CD4-positive, alpha-beta T cell treated with Interleukin-10 for 1 hour (primary cell): Measurements from ENCODE around the gene PRR18.

Source experiments
- DNase-seq: peaks from one replicate; pipeline ENCODE4 v3.0.0-alpha.2; 2020

Gene PRR18

GRCh38 chr6:166333172-166333995, 25.2 kb upstream of the PRR18 start:
- peak; percentile 56 for DNase-seq

- DNase-seq, result no peak
Measured at GRCh38 chr6:166331503-166332415, 23.6 kb upstream of the PRR18 start.

- no peak for DNase-seq
Measured at GRCh38 chr6:166330612-166331011, 22.4 kb upstream of the PRR18 start.

- DNase-seq, result no peak
Measured at GRCh38 chr6:166325383-166326042, 17.3 kb upstream of the PRR18 start.

GRCh38 chr6:166323395-166323794, 15.2 kb upstream of the PRR18 start:
- no peak for DNase-seq

- no peak for DNase-seq
Measured at GRCh38 chr6:166318649-166319600, 10.7 kb upstream of the PRR18 start.

- DNase-seq, result no peak
Measured at GRCh38 chr6:166318227-166318626, 10.0 kb upstream of the PRR18 start.

- DNase-seq, result no peak
Measured at GRCh38 chr6:166317261-166318212, 9.3 kb upstream of the PRR18 start.

- DNase-seq, result no peak
Measured at GRCh38 chr6:166315436-166315835, 7.2 kb upstream of the PRR18 start.

- DNase-seq, result no peak
Measured at GRCh38 chr6:166314454-166314853, 6.3 kb upstream of the PRR18 start.

- DNase-seq, result peak; percentile 57
Measured at GRCh38 chr6:166313255-166314070, 5.3 kb upstream of the PRR18 start.

GRCh38 chr6:166312832-166313231, 4.6 kb upstream of the PRR18 start:
- DNase-seq, result no peak

GRCh38 chr6:166310634-166311033, 2.4 kb upstream of the PRR18 start:
- DNase-seq, result no peak

GRCh38 chr6:166309977-166310376, 1.8 kb upstream of the PRR18 start:
- DNase-seq, result no peak

- no peak for DNase-seq
Measured at GRCh38 chr6:166308769-166309589, 787 bp upstream of the PRR18 start.

GRCh38 chr6:166307082-166308032, 835 bp downstream of the PRR18 start:
- DNase-seq, result no peak

GRCh38 chr6:166306378-166307081, 1.7 kb downstream of the PRR18 start:
- DNase-seq, result no peak
